Smooth muscle cell (in vitro differentiated cells): Measurements from ENCODE around the gene SEMA3D. TPM values are rescaled to one million over a fixed set of nuclear protein-coding genes. Genes with fewer than 3 reads are reported as not detected.

Source experiments
- DNase-seq: peaks from one replicate; lab custom pipeline; 2025; ENCODE audit not compliant: unreplicated experiment; lab: John Stamatoyannopoulos, UW
- H2AFZ ChIP-seq: fragments of 200-600 bp; sonication (generic); 2 replicates; pipeline ENCODE4 v1.6.0; 2016; ENCODE audit warnings: antibody characterized with exemption, low read depth, mild to moderate bottlenecking
- H3F3A ChIP-seq: fragments of 200-600 bp; sonication (generic); 2 replicates; pipeline ENCODE4 v1.6.0; 2017; ENCODE audit warnings: antibody characterized with exemption, low read depth
- H3K27ac ChIP-seq: fragments of 200-600 bp; sonication (generic); 2 replicates; pipeline ENCODE4 v1.5.1; 2016; ENCODE audit warnings: low read depth, mild to moderate bottlenecking
- H3K27me3 ChIP-seq: fragments of 200-600 bp; sonication (generic); 2 replicates; pipeline ENCODE4 v1.6.1; 2016; ENCODE audit warnings: low read depth, mild to moderate bottlenecking
- H3K36me3 ChIP-seq: fragments of 200-600 bp; sonication (generic); 2 replicates; pipeline ENCODE4 v1.5.1; 2016; ENCODE audit warnings: low read depth
- H3K4me1 ChIP-seq: fragments of 200-600 bp; sonication (generic); 2 replicates; pipeline ENCODE4 v1.5.1; 2016; ENCODE audit warnings: low read depth
- H3K4me2 ChIP-seq: fragments of 200-600 bp; sonication (generic); 2 replicates; pipeline ENCODE4 v1.6.0; 2016; ENCODE audit warnings: mild to moderate bottlenecking
- H3K4me3 ChIP-seq: fragments of 200-600 bp; sonication (generic); 2 replicates; pipeline ENCODE4 v1.5.1; 2016; ENCODE audit warnings: mild to moderate bottlenecking
- H3K79me2 ChIP-seq: fragments of 200-600 bp; sonication (generic); 2 replicates; pipeline ENCODE4 v1.6.0; 2016; ENCODE audit warnings: low read depth, mild to moderate bottlenecking
- H3K9ac ChIP-seq: fragments of 200-600 bp; sonication (generic); 2 replicates; pipeline ENCODE4 v1.6.0; 2016; ENCODE audit warnings: low read depth
- H3K9me3 ChIP-seq: fragments of 200-600 bp; sonication (generic); replicated peaks from 2 replicates; pipeline ENCODE4 v1.5.1; 2016; ENCODE audit warnings: low read depth
- H4K20me1 ChIP-seq: fragments of 200-600 bp; sonication (generic); 2 replicates; pipeline ENCODE4 v1.6.0; 2016; ENCODE audit warnings: low read depth
- CTCF ChIP-seq: fragments of 200-600 bp; sonication (generic); IDR thresholded peaks from 2 replicates; pipeline ENCODE4 v1.5.1; 2017; ENCODE audit warnings: borderline replicate concordance, mild to moderate bottlenecking, antibody characterized with exemption; ENCODE audit not compliant: insufficient read depth, poor library complexity, severe bottlenecking
- WGBS: methylation state at CpG from one replicate; pipeline ENCODE4 v1.1.7; 2016; ENCODE audit warnings: low lambda C conversion rate; 5-methylcytosine and 5-hydroxymethylcytosine counted together
- polyA plus RNA-seq: library from polyadenylated mRNA; unstranded; fragments of >200 nt; fragmentation: Nextera tagmentation; extraction: Ambion mirVana; gene quantifications from 2 replicates; pipeline ENCODE4 v1.2.1, GENCODE V29; 2016
- total RNA-seq: library from RNA; depleted of rRNA; stranded (reverse); fragments of >200 nt; gene quantifications from 2 replicates; pipeline ENCODE4 v1.2.3, GENCODE V29; 2014

The SEMA3D gene
- total and polyA plus RNA-seq, 2 experiments from 2014 or later = 9.8 to 106 TPM

GRCh38 chr7:84985073-84985784 is 201.6 kb downstream of the SEMA3D start:
- no peak overlapping the region for H3K4me3 ChIP-seq
- H3K27ac ChIP-seq = no peak overlapping the region
- H3K4me1 ChIP-seq = no peaks in the 10 kb centered on the region
- TF ChIP-seq CTCF = no peak
- no peak overlapping the region for H3K4me2 ChIP-seq
- H2AFZ ChIP-seq = no peak overlapping the region
- no peaks in the 10 kb centered on the region for H3F3A ChIP-seq
- no peak for DNase-seq
- no peaks in the 10 kb centered on the region for H4K20me1 ChIP-seq
- no peaks in the 10 kb centered on the region for H3K9me3 ChIP-seq
- no peaks in the 10 kb centered on the region for H3K79me2 ChIP-seq
- no peak overlapping the region for H3K9ac ChIP-seq
- WGBS = 89% methylated on average over 2 of the region's 2 CpGs
- H3K27me3 ChIP-seq = no peaks in the 10 kb centered on the region
- H3K36me3 ChIP-seq = no peaks in the 10 kb centered on the region

- DNase-seq = no peak
- Histone ChIP-seq H4K20me1 (no peaks in the 10 kb centered on the region), H3K4me1 (no peaks in the 10 kb centered on the region), H3K9ac (no peak overlapping the region), H3K9me3 (no peaks in the 10 kb centered on the region), H3K4me2 (no peak overlapping the region), H3K36me3 (no peaks in the 10 kb centered on the region), H3K4me3 (no peak overlapping the region), H3F3A (no peaks in the 10 kb centered on the region), H3K79me2 (no peaks in the 10 kb centered on the region), H3K27ac (no peak overlapping the region), H2AFZ (no peak overlapping the region), H3K27me3 (no peaks in the 10 kb centered on the region)
- TF ChIP-seq CTCF = no peak
Observed at GRCh38 chr7:84982199-84982598, 204.7 kb downstream of the SEMA3D start.

- Histone ChIP-seq H3K9me3 (no peaks in the 10 kb centered on the region), H3K4me3 (no peak overlapping the region), H4K20me1 (no peaks in the 10 kb centered on the region), H3K27ac (no peak overlapping the region), H3K4me2 (no peak overlapping the region), H3K36me3 (no peaks in the 10 kb centered on the region), H3K27me3 (no peaks in the 10 kb centered on the region), H2AFZ (no peak overlapping the region), H3F3A (no peaks in the 10 kb centered on the region), H3K79me2 (no peaks in the 10 kb centered on the region), H3K9ac (no peak overlapping the region), H3K4me1 (no peaks in the 10 kb centered on the region)
- 79% methylated on average over 6 of the region's 6 CpGs for WGBS
- DNase-seq = no peak
- no peak for TF ChIP-seq CTCF
Observed at GRCh38 chr7:84981055-84981976, 205.5 kb downstream of the SEMA3D start.
